A549 (cell line): ENCODE measurements around the gene SLC5A10. TPM values are rescaled to one million over a fixed set of nuclear protein-coding genes. Genes with fewer than 3 reads are reported as not detected.

ENCODE experiments used
- ATAC-seq, 2 experiments: fragments of 200-7000 bp in 1 of 2; fragments of >200 bp in 1 of 2; cut with Nextera tagmentation in 1 of 2; cut with Tn5 transposase in 1 of 2; 3 replicates each; pipeline versions ENCODE4 v1.8.0 to v1.9.1; 2018 to 2020; ENCODE audit warnings: mild to moderate bottlenecking in 1 of 2, moderate library complexity in 1 of 2
- CTCF ChIA-PET: fragments of 300-600 bp; sonication (Branson Sonifier 250); formaldehyde crosslinking; extraction: SDS; loops from one replicate; lab custom pipeline; 2021; ENCODE audit warnings: antibody characterized with exemption, inconsistent platforms; lab: Yijun Ruan, JAX
- POLR2A ChIA-PET: fragments of 350-600 bp; formaldehyde crosslinking; extraction: SDS; loops from one replicate; lab custom pipeline; 2021; ENCODE audit warnings: antibody characterized with exemption, inconsistent platforms; lab: Yijun Ruan, JAX
- DNase-seq, 2 experiments: peaks; one replicate each; pipeline versions ENCODE4 v3.0.0 to v3.0.0-alpha.2; 2011 to 2016; ENCODE audit warnings: low read depth in 1 of 2, low spot score in 1 of 2
- FAIRE-seq: peaks from 2 replicates; lab custom pipeline; 2011; peaks lifted over from hg19 to GRCh38; lab: Jason Lieb, UNC
- H3K27ac ChIP-seq, 2 experiments: fragments of >200 bp; sonication (Bioruptor Twin); formaldehyde crosslinking; 3 replicates each; pipeline ENCODE4 v1.5.1; 2016 to 2017
- H3K4me1 ChIP-seq: fragments of >200 bp; sonication (Bioruptor Twin); formaldehyde crosslinking; 3 replicates; pipeline ENCODE4 v1.6.1; 2016
- H3K4me2 ChIP-seq: fragments of >200 bp; sonication (Bioruptor Twin); formaldehyde crosslinking; 3 replicates; pipeline ENCODE4 v1.6.1; 2016
- H3K4me3 ChIP-seq: fragments of >200 bp; sonication (Bioruptor Twin); formaldehyde crosslinking; 3 replicates; pipeline ENCODE4 v1.5.1; 2016
- H3K9me3 ChIP-seq: fragments of >200 bp; sonication (Bioruptor Twin); formaldehyde crosslinking; 3 replicates; pipeline ENCODE4 v1.6.1; 2016
- BHLHE40 ChIP-seq: IDR thresholded peaks from 2 replicates; pipeline ENCODE4 v1.6.1; 2012; ENCODE audit warnings: low read depth, low read length, inconsistent platforms
- CEBPB ChIP-seq, 2 experiments: fragments of >200 bp in 1 of 2; sonication (Bioruptor Twin) in 1 of 2; formaldehyde crosslinking in 1 of 2; IDR thresholded peaks; 2 replicates each; pipeline ENCODE4 v1.6.1; 2012 to 2016
- CHD2 ChIP-seq: fragments of 150-350 bp; IDR thresholded peaks from 2 replicates; pipeline ENCODE4 v1.6.1; 2014; ENCODE audit warnings: low read length; ENCODE audit not compliant: partially characterized antibody
- EHF ChIP-seq: fragments of 250-450 bp; sonication (Bioruptor Pico); IDR thresholded peaks from 2 replicates; pipeline ENCODE4 v1.5.0; 2020; ENCODE audit warnings: mild to moderate bottlenecking
- ESRRA ChIP-seq: fragments of 150-350 bp; IDR thresholded peaks from 2 replicates; pipeline ENCODE4 v1.6.1; 2014; ENCODE audit warnings: mild to moderate bottlenecking, low read length, borderline replicate concordance
- FOSL2 ChIP-seq, 2 experiments: fragments of 450-650 bp in 1 of 2; fragments of >200 bp in 1 of 2; sonication (Bioruptor Twin) in 1 of 2; formaldehyde crosslinking; IDR thresholded peaks; 2 replicates each; pipeline versions ENCODE4 v1.5.0 to v1.6.1; 2016 to 2020; ENCODE audit warnings: mild to moderate bottlenecking in 1 of 2, moderate library complexity in 1 of 2
- FOXS1 ChIP-seq: fragments of 250-450 bp; sonication (Bioruptor Pico); IDR thresholded peaks from 2 replicates; pipeline ENCODE4 v1.5.0; 2020; ENCODE audit warnings: mild to moderate bottlenecking, moderate library complexity
- HDAC2 ChIP-seq: fragments of 200-600 bp; sonication (generic); IDR thresholded peaks from 2 replicates; pipeline ENCODE4 v1.6.1; 2016
- HOXB13 ChIP-seq: fragments of 250-450 bp; sonication (Bioruptor Pico); IDR thresholded peaks from 2 replicates; pipeline ENCODE4 v1.5.0; 2020; ENCODE audit warnings: low read depth, mild to moderate bottlenecking, moderate library complexity
- JUN ChIP-seq, 2 experiments: fragments of >200 bp; sonication (Bioruptor Twin); formaldehyde crosslinking; IDR thresholded peaks; 2 replicates in 1 of 2; 3 replicates in 1 of 2; pipeline ENCODE4 v1.6.1; 2016 to 2017
- KDM1A ChIP-seq: fragments of 200-600 bp; sonication (generic); IDR thresholded peaks from 2 replicates; pipeline ENCODE4 v1.6.1; 2016; ENCODE audit warnings: low read depth, mild to moderate bottlenecking
- KDM5A ChIP-seq: fragments of 200-600 bp; sonication (generic); IDR thresholded peaks from 2 replicates; pipeline ENCODE4 v1.6.1; 2016; ENCODE audit warnings: antibody characterized with exemption, mild to moderate bottlenecking
- MAFK ChIP-seq: fragments of 450-650 bp; IDR thresholded peaks from 2 replicates; pipeline ENCODE4 v1.6.1; 2014; ENCODE audit not compliant: partially characterized antibody
- MAZ ChIP-seq: fragments of 150-350 bp; IDR thresholded peaks from 2 replicates; pipeline ENCODE4 v1.6.1; 2014; ENCODE audit warnings: antibody characterized with exemption, low read depth, low read length, borderline replicate concordance
- MYC ChIP-seq: IDR thresholded peaks from 2 replicates; pipeline ENCODE4 v1.6.1; 2012; ENCODE audit warnings: mild to moderate bottlenecking, inconsistent platforms, low read length, improper control_type of control experiment, borderline replicate concordance
- NFE2L2 ChIP-seq: fragments of 150-350 bp; conservative IDR thresholded peaks from 2 replicates; pipeline ENCODE4 v1.6.1; 2014; ENCODE audit warnings: low read length
- NPAS2 ChIP-seq: fragments of 250-450 bp; sonication (Bioruptor Pico); IDR thresholded peaks from 2 replicates; pipeline ENCODE4 v1.8.0; 2022; ENCODE audit warnings: mild to moderate bottlenecking, moderate library complexity, borderline replicate concordance
- POLR2A ChIP-seq: IDR thresholded peaks from 2 replicates; pipeline ENCODE4 v1.6.1; 2012; ENCODE audit warnings: mild to moderate bottlenecking, low read length
- POLR2AphosphoS2 ChIP-seq: conservative IDR thresholded peaks from 2 replicates; pipeline ENCODE4 v1.6.1; 2012; ENCODE audit warnings: low read length, improper control_type of control experiment, inconsistent platforms
- RAD21 ChIP-seq, 2 experiments: fragments of >200 bp in 1 of 2; sonication (Bioruptor Twin) in 1 of 2; formaldehyde crosslinking in 1 of 2; IDR thresholded peaks in 1 of 2; conservative IDR thresholded peaks in 1 of 2; 2 replicates in 1 of 2; 3 replicates in 1 of 2; pipeline ENCODE4 v1.6.1; 2012 to 2018; ENCODE audit warnings: inconsistent platforms in 1 of 2
- RARB ChIP-seq: fragments of 250-450 bp; sonication (Bioruptor Pico); IDR thresholded peaks from 2 replicates; pipeline ENCODE4 v1.8.0; 2021; ENCODE audit warnings: mild to moderate bottlenecking, moderate library complexity
- TFCP2L1 ChIP-seq: fragments of 250-450 bp; sonication (Bioruptor Pico); IDR thresholded peaks from 2 replicates; pipeline ENCODE4 v1.5.0; 2021; ENCODE audit warnings: mild to moderate bottlenecking
- ZFP36 ChIP-seq: fragments of 450-650 bp; IDR thresholded peaks from 2 replicates; pipeline ENCODE4 v1.6.1; 2014; ENCODE audit warnings: borderline replicate concordance; ENCODE audit not compliant: partially characterized antibody
- ZNF302 ChIP-seq: fragments of 250-450 bp; sonication (Bioruptor Pico); IDR thresholded peaks from 2 replicates; pipeline ENCODE4 v1.9.0; 2021; ENCODE audit warnings: inconsistent platforms, mild to moderate bottlenecking, moderate library complexity
- WGBS: methylation state at CpG from one replicate; pipeline ENCODE4 v1.1.6; 2017; ENCODE audit errors: missing lambda C conversion rate; 5-methylcytosine and 5-hydroxymethylcytosine counted together
- polyA plus RNA-seq, 4 experiments: library from polyadenylated mRNA; depleted of rRNA in 3 of 4; stranded (reverse); fragments of >200 nt; fragmentation: RNase III in 1 of 4; extraction: RNeasy Plus Mini Kit Qiagen cat#74134 plus additional on column Dnase treatment in 1 of 4; gene quantifications; 2 replicates in 3 of 4; 3 replicates in 1 of 4; pipeline ENCODE4 v1.2.3, GENCODE V29; 2011 to 2017
- TF ChIP-seq, protein P1 (sequence below): fragments of 150-350 bp; IDR thresholded peaks from 2 replicates; pipeline ENCODE4 v1.6.1; 2014; ENCODE audit warnings: low read depth, mild to moderate bottlenecking, low read length
- TF ChIP-seq, protein P2 (sequence below): IDR thresholded peaks from 2 replicates; pipeline ENCODE4 v1.6.1; 2012
- TF ChIP-seq, protein P3 (sequence below): fragments of 450-650 bp; IDR thresholded peaks from 2 replicates; pipeline ENCODE4 v1.6.1; 2014; ENCODE audit warnings: antibody characterized with exemption
- TF ChIP-seq, protein P4 (sequence below): fragments of >200 bp; sonication (Bioruptor Twin); formaldehyde crosslinking; IDR thresholded peaks from 3 replicates; pipeline ENCODE4 v1.5.1; 2016

SLC5A10 gene
- polyA plus RNA-seq, 2 of the 4 experiments (the other 2 are of a cell fraction): 0.15 to 0.28 TPM

DNA sequence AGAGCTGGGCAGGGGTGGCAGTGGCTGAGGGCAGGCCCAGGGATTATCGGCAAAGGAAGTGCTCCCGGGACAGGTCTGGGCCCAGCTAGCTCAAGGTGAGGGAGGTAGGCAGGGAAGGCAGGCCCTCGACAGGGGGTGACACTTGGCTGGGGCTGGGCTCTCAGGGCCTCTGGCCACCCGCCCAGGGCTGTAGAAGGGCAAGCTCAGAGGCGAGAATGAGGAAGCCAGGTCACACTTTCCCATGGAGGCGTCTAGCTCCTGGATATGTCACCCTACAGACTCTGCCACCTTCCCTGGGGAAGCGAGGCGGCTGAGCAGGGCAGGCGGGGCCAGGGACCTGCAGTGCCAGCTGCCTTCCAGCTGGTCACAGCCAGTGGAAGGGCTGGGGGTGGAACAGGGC is 33.5 kb downstream of the SLC5A10 start:
- TF ChIP-seq EHF (CRISPR knock-in tag): no peak
- no peak for TF ChIP-seq MYC
- no peak for TF ChIP-seq TFCP2L1
- no peak for TF ChIP-seq CEBPB (IDR thresholded peaks at IDR 0.05)
- no peak for TF ChIP-seq BHLHE40
- TF ChIP-seq FOXS1: no peak
- TF ChIP-seq CHD2: no peak
- no peak for TF ChIP-seq FOSL2 (IDR thresholded peaks at IDR 0.05)
- no peak for TF ChIP-seq FOSL2 (CRISPR knock-in tag; IDR thresholded peaks at IDR 0.05)
- no peak for TF ChIP-seq POLR2A
- no peak for TF ChIP-seq RAD21 (conservative IDR thresholded peaks at IDR 0.05 in 1 of 2, IDR thresholded peaks at IDR 0.05 in 1 of 2)
- no peak for TF ChIP-seq NPAS2
- H3K4me2 ChIP-seq: no peak overlapping the region
- 91% methylated on average over 9 of the region's 9 CpGs for WGBS
- FAIRE-seq: no peak
- ChIA-PET CTCF (interaction anchor here (0.8 to 20.6 kb wide), 4 partner anchors 8 to 25 kb away, joined by 3 to 215 read pairs (median 4); no protein-coding TSS in a partner anchor), POLR2A (no interaction called here)
- ATAC-seq: no peak
- H3K4me1 ChIP-seq: peaks cover 46% of the 10 kb centered on the region
- no peak for DNase-seq
- H3K27ac ChIP-seq: no peak overlapping the region
- H3K9me3 ChIP-seq: no peaks in the 10 kb centered on the region
- H3K4me3 ChIP-seq: no peak overlapping the region

DNA sequence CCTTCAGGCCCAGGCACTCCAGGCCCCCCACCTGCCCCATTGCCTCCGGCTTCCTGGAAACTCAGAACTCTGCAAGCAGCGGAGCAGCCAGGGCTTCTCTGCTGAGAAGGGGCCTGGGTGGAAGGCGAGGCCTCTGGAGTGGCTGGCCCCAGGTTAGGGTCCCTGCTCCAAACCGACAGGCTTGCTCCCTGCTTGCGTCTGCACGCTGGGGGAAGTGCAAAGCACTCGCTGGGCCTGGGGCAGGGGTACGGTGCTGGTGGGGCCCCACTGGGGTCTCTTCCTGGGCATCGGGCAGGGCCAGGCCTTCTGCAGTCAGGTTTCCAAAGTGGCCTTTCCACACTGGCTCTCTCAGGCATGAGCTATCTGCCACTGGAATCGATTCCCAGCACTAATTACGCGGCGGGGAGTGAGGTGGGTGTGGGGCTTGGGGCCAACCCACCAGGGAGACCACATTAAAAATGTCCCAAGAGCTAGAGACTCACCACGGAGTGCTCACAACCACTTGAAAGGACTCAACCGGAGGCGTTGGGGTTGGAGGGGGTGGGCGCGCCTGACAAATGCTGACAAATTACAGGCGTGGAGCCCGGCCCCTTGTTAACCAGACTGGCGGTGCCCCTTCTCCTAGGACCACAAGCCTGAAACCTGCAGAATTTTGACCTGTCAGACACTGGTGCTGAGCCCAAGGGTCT is 34.7 kb downstream of the SLC5A10 start:
- DNase-seq: no peak
- H3K4me2 ChIP-seq: no peak overlapping the region
- POLR2A ChIA-PET: no interaction called here
- TF ChIP-seq HDAC2 (no peak), POLR2AphosphoS2 (no peak), HOXB13 (no peak), CHD2 (no peak), MAZ (no peak), KDM5A (no peak), CEBPB (IDR thresholded peaks at IDR 0.05) (no peak), ZNF302 (no peak), JUN (IDR thresholded peaks at IDR 0.05) (no peak), ESRRA (no peak), ZFP36 (no peak), KDM1A (no peak), RARB (CRISPR knock-in tag) (no peak), NFE2L2 (no peak), TFCP2L1 (no peak), MAFK (no peak)
- TF ChIP-seq, protein P1, sequence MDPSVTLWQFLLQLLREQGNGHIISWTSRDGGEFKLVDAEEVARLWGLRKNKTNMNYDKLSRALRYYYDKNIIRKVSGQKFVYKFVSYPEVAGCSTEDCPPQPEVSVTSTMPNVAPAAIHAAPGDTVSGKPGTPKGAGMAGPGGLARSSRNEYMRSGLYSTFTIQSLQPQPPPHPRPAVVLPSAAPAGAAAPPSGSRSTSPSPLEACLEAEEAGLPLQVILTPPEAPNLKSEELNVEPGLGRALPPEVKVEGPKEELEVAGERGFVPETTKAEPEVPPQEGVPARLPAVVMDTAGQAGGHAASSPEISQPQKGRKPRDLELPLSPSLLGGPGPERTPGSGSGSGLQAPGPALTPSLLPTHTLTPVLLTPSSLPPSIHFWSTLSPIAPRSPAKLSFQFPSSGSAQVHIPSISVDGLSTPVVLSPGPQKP: no peak
- TF ChIP-seq, protein P2, sequence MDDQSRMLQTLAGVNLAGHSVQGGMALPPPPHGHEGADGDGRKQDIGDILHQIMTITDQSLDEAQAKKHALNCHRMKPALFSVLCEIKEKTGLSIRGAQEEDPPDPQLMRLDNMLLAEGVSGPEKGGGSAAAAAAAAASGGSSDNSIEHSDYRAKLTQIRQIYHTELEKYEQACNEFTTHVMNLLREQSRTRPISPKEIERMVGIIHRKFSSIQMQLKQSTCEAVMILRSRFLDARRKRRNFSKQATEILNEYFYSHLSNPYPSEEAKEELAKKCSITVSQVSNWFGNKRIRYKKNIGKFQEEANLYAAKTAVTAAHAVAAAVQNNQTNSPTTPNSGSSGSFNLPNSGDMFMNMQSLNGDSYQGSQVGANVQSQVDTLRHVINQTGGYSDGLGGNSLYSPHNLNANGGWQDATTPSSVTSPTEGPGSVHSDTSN: no peak
- TF ChIP-seq, protein P3, sequence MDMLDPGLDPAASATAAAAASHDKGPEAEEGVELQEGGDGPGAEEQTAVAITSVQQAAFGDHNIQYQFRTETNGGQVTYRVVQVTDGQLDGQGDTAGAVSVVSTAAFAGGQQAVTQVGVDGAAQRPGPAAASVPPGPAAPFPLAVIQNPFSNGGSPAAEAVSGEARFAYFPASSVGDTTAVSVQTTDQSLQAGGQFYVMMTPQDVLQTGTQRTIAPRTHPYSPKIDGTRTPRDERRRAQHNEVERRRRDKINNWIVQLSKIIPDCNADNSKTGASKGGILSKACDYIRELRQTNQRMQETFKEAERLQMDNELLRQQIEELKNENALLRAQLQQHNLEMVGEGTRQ: no peak
- TF ChIP-seq, protein P4, sequence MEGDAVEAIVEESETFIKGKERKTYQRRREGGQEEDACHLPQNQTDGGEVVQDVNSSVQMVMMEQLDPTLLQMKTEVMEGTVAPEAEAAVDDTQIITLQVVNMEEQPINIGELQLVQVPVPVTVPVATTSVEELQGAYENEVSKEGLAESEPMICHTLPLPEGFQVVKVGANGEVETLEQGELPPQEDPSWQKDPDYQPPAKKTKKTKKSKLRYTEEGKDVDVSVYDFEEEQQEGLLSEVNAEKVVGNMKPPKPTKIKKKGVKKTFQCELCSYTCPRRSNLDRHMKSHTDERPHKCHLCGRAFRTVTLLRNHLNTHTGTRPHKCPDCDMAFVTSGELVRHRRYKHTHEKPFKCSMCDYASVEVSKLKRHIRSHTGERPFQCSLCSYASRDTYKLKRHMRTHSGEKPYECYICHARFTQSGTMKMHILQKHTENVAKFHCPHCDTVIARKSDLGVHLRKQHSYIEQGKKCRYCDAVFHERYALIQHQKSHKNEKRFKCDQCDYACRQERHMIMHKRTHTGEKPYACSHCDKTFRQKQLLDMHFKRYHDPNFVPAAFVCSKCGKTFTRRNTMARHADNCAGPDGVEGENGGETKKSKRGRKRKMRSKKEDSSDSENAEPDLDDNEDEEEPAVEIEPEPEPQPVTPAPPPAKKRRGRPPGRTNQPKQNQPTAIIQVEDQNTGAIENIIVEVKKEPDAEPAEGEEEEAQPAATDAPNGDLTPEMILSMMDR: no peak
- TF ChIP-seq, all 56 proteins: peak for 0
- FAIRE-seq (no peak), ATAC-seq (no peak)
- 94% methylated on average over 21 of the region's 21 CpGs for WGBS
- CTCF ChIA-PET: interaction anchor here (1.4 to 20.6 kb wide), 2 partner anchors 10 to 26 kb away, joined by 3 to 215 read pairs; no protein-coding TSS in a partner anchor
- Histone ChIP-seq H3K27ac (no peak overlapping the region), H3K9me3 (no peaks in the 10 kb centered on the region), H3K4me1 (peaks cover 38% of the 10 kb centered on the region), H3K4me3 (no peak overlapping the region)
